Parathyroid adenoma (tissue), 2 donors: ENCODE data around the gene CCNC.
"Not testable (repeated sequence)": the region's sequence is repeated elsewhere in the genome, so short reads cannot be mapped to it uniquely, and the experiment has no call there.

Source experiments
- H2AFZ ChIP-seq: fragments of 300-600 bp; sonication (generic); one replicate; pipeline ENCODE4 v1.7.0; 2017; ENCODE audit warnings: antibody characterized with exemption, mild to moderate bottlenecking
- H3K27ac ChIP-seq: fragments of 300-600 bp; sonication (generic); one replicate; pipeline ENCODE4 v1.7.0; 2017
- H3K27me3 ChIP-seq: fragments of 300-600 bp; sonication (generic); one replicate; pipeline ENCODE4 v1.7.0; 2017; ENCODE audit warnings: low read length; ENCODE audit not compliant: control insufficient read depth, insufficient read depth
- H3K36me3 ChIP-seq: fragments of 300-600 bp; sonication (generic); one replicate; pipeline ENCODE4 v1.7.0; 2017; ENCODE audit warnings: low read length; ENCODE audit not compliant: control insufficient read depth, insufficient read depth
- H3K4me1 ChIP-seq: fragments of 300-600 bp; sonication (generic); one replicate; pipeline ENCODE4 v1.7.0; 2017; ENCODE audit warnings: control low read depth
- H3K4me2 ChIP-seq: fragments of 300-600 bp; sonication (generic); one replicate; pipeline ENCODE4 v1.7.0; 2017; ENCODE audit warnings: low read length
- H3K4me3 ChIP-seq: fragments of 300-600 bp; sonication (generic); one replicate; pipeline ENCODE4 v1.7.0; 2017; ENCODE audit warnings: low read depth, low read length
- H3K79me2 ChIP-seq: fragments of 300-600 bp; sonication (generic); one replicate; pipeline ENCODE4 v1.7.0; 2017; ENCODE audit warnings: control low read depth
- H3K9ac ChIP-seq: fragments of 300-600 bp; sonication (generic); one replicate; pipeline ENCODE4 v1.7.0; 2017; ENCODE audit warnings: mild to moderate bottlenecking
- H3K9me3 ChIP-seq: fragments of 300-600 bp; sonication (generic); one replicate; pipeline ENCODE4 v1.7.0; 2017; ENCODE audit warnings: low read length; ENCODE audit not compliant: control insufficient read depth
- CTCF ChIP-seq: fragments of 300-600 bp; sonication (generic); IDR thresholded peaks from one replicate; pipeline ENCODE4 v1.7.0; 2017; ENCODE audit warnings: antibody characterized with exemption, mild to moderate bottlenecking
- donor health status: primary hyperparathyroidism.

The CCNC gene

GRCh38 chr6:99602520-99603420, 34.3 kb upstream of the CCNC start:
- Histone ChIP-seq H3K4me1 (no peaks in the 10 kb centered on the region), H3K9me3 (no peaks in the 10 kb centered on the region), H3K4me3 (no peak overlapping the region), H2AFZ (peak overlapping the region; percentile 23), H3K9ac (no peak overlapping the region), H3K79me2 (no peaks in the 10 kb centered on the region), H3K4me2 (no peak overlapping the region), H3K36me3 (no peaks in the 10 kb centered on the region), H3K27me3 (peaks cover 23% of the 10 kb centered on the region), H3K27ac (no peak overlapping the region)
- TF ChIP-seq CTCF, result no peak

- H2AFZ ChIP-seq, H3K27me3 ChIP-seq, H3K4me3 ChIP-seq, H3K36me3 ChIP-seq, H3K79me2 ChIP-seq, H3K4me1 ChIP-seq, H3K4me2 ChIP-seq, H3K9ac ChIP-seq, H3K9me3 ChIP-seq, H3K27ac ChIP-seq: not testable (repeated sequence)
Observed at GRCh38 chr6:99594696-99595095, 26.2 kb upstream of the CCNC start.

- no peaks in the 10 kb centered on the region for H3K9me3 ChIP-seq
- H3K4me3 ChIP-seq, result no peak overlapping the region
- no peak for TF ChIP-seq CTCF
- peaks cover 4% of the 10 kb centered on the region for H3K4me1 ChIP-seq
- H3K36me3 ChIP-seq, result no peaks in the 10 kb centered on the region
- no peak overlapping the region for H3K4me2 ChIP-seq
- H3K27me3 ChIP-seq, result peaks cover 11% of the 10 kb centered on the region
- no peak overlapping the region for H2AFZ ChIP-seq
- no peak overlapping the region for H3K9ac ChIP-seq
- no peaks in the 10 kb centered on the region for H3K79me2 ChIP-seq
- no peak overlapping the region for H3K27ac ChIP-seq
Observed at GRCh38 chr6:99592900-99593299, 24.4 kb upstream of the CCNC start.

GRCh38 chr6:99591673-99592364, 23.4 kb upstream of the CCNC start:
- no peak overlapping the region for H2AFZ ChIP-seq
- H3K27me3 ChIP-seq, result peaks cover 11% of the 10 kb centered on the region
- no peaks in the 10 kb centered on the region for H3K79me2 ChIP-seq
- no peak overlapping the region for H3K4me2 ChIP-seq
- H3K4me3 ChIP-seq, result no peak overlapping the region
- no peak overlapping the region for H3K27ac ChIP-seq
- TF ChIP-seq CTCF, result no peak
- H3K9ac ChIP-seq, result no peak overlapping the region
- H3K9me3 ChIP-seq, result no peaks in the 10 kb centered on the region
- H3K4me1 ChIP-seq, result peaks cover 4% of the 10 kb centered on the region
- H3K36me3 ChIP-seq, result no peaks in the 10 kb centered on the region
